GM12875 (cell line): ENCODE measurements around the gene LRRC8C.

Source experiments
- H3K4me3 ChIP-seq: one replicate; pipeline ENCODE4 v1.5.1; 2011; ENCODE audit warnings: low read depth, low read length, control low read depth
- TF ChIP-seq, protein P1 (sequence below): IDR thresholded peaks from 2 replicates; pipeline ENCODE4 v1.5.1; 2011; ENCODE audit warnings: low read depth, mild to moderate bottlenecking, control low read depth, inconsistent platforms, low read length, moderate library complexity, borderline replicate concordance; ENCODE audit not compliant: insufficient read depth

LRRC8C gene

DNA sequence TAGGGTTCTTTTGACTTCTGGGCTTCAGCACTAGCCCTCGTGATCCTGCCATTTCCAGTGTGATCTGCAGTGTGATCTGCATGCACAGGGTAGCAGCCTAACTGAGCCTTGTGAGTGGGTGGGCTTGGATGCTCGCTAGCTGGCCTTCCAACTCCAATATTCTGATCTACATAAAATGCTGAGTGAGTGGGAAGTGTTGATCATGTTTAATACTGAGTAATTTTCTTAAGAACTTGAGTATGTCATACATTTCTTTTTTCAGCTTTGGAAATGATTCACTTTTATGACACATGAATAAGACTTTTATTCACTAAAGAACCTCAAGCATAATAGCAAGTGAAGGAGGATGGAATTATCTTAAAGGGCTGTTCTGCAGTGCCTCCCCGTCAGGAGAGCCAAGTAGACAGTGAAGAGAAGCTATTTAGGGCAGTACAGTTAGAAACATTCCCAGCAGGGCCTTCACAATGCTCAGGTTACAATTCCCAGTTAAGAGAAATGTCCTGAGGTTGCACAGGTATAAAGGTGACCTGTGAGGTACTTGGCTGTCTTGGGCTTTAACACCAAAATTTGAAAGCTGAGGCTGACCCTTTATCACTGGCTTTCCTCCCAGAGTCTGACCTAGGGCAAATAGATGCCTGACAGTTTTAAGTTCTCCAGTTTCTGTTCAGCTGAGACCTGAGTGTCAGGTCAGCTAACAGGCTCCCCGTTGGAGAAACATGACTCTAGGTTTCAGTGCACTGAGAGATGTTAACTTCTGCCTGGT is 29.1 kb upstream of the LRRC8C start:
- TF ChIP-seq, protein P1, sequence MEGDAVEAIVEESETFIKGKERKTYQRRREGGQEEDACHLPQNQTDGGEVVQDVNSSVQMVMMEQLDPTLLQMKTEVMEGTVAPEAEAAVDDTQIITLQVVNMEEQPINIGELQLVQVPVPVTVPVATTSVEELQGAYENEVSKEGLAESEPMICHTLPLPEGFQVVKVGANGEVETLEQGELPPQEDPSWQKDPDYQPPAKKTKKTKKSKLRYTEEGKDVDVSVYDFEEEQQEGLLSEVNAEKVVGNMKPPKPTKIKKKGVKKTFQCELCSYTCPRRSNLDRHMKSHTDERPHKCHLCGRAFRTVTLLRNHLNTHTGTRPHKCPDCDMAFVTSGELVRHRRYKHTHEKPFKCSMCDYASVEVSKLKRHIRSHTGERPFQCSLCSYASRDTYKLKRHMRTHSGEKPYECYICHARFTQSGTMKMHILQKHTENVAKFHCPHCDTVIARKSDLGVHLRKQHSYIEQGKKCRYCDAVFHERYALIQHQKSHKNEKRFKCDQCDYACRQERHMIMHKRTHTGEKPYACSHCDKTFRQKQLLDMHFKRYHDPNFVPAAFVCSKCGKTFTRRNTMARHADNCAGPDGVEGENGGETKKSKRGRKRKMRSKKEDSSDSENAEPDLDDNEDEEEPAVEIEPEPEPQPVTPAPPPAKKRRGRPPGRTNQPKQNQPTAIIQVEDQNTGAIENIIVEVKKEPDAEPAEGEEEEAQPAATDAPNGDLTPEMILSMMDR = no peak

DNA sequence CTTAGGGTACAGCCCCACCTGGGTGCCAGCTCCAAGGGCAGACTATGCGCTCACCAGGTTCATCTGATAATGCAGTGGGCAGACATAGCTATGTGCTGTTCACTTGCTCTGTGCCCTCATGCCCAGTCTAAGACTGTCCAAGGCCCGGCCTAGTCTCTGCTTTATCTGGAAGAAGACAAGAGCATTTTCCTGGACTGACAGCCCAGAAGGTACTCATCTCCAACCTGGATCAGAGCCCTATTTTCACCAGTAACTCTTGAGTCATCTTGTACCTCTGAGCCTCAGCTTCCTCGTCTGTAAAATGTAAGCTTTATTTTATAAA is 28.5 kb upstream of the LRRC8C start:
- H3K4me3 ChIP-seq = no peak overlapping the region
- TF ChIP-seq, protein P1 = no peak

More for the DNA sequence above, 29.1 kb upstream of the LRRC8C start:
- H3K4me3 ChIP-seq = no peak overlapping the region

DNA sequence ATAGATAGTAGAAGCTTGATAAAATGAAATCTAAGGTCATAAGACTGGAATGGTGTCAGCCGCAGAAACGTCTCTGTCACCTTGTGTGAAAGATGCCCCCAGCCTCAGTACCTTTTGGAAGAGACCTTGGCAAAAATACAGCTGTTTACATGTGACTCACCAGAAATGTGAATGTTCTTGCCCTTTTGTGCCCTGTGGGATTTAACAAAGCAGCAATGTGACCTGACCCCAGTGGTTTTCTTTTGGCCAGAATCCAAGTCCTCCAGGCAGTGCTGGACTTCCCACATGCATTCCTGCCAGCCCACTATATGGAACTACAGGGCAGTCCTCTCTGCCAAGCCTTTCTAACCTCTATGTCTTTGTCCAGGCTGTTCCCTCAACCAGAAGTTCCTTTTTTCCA is 27.2 kb upstream of the LRRC8C start:
- no peak overlapping the region for H3K4me3 ChIP-seq
- TF ChIP-seq, protein P1 = no peak

DNA sequence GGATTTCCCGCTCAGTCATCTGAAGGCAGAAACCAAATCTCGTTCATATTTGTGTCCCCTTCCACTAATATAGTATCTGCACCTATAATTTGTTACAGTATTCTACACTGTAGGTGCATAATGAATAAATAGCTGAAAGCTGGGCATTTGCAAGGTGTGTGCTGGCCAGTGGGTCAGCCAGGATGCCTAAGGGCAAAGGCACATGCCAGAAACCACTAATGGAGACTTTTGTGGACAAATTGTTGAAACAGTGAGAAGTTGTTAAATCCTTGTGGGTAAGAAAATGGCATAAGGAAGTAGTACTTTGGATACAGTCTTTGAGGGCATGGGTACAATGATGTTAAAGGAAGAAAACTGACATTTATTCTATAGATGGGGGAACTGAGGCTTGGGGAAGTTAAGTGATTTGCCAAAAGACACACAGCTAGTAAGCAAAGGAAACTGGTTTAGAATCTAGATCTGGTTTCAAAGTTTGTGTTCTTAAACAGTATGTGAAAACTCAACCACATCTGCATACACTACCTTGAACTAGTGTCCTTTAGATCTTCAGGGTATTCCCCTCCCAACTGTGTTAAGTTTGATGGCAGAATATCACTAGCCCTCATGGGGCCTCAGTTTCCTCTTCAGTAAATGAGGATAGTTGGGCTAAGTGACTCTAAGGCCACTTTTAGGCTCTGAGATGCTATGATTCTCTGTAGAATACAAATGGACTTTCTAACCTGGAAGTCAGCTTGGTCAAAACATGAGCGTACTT is 26.5 kb upstream of the LRRC8C start:
- TF ChIP-seq, protein P1 = no peak
- no peak overlapping the region for H3K4me3 ChIP-seq

DNA sequence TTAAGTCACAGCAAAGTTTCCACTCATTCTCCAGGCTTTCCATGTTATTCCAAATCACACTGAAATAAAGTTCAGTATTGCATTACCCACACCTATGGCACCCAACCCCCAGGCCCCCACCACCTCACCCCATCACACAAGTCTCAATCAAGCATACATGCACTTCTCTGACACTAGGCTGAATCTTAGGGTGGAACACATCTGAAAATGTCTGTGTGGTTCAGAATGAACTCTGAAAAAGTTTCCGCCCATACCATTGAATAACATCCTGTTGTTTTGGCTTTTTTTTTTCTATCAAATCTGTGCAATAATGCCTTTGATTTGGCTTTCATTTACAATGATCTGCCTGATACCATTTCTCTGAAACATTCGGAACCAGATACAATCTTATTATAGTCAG is 25.8 kb upstream of the LRRC8C start:
- no peak overlapping the region for H3K4me3 ChIP-seq
- TF ChIP-seq, protein P1 = no peak

DNA sequence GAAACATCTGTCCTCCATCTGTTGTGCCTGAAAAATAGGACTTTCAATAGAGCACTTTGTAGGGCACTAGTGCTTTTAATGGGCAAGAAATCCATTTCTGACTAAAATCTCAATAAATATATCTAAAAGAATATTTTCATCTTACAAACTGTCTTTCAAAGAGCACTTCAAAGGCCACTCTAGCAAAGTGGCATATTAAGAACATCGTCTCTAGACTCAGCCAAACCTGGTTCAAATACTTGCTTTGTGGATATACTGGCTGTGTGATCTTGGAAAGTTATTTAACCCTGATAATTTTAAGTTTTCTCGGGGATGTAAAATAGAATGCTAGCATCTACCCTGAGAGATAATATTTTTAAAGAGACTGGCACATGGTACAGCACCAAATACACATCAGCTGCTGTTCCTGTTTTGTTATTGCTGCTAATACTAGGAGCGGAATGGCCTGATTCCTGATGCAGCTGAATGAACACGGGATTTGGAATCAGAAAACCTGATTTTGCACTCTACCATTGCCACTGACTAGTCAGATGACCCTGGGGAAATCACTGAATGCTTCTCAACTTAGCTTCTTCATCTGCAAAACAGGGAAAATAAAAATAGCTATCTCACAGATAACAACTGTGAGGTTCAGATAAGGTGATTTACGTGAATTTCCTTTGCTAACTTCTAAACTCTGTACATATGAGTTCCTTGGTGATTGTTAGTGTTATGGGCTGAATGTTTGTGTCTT is 25.2 kb upstream of the LRRC8C start:
- no peak overlapping the region for H3K4me3 ChIP-seq
- TF ChIP-seq, protein P1 = no peak
